Mononuclear cell (primary cell): Measurements from ENCODE around the gene FABP3. TPM values are rescaled to one million over a fixed set of nuclear protein-coding genes. Genes with fewer than 3 reads are reported as not detected.
"Not testable (repeated sequence)": the region's sequence is repeated elsewhere in the genome, so short reads cannot be mapped to it uniquely, and the experiment has no call there.

Experiments
- H3K27me3 ChIP-seq: 2 replicates; pipeline ENCODE4 v1.6.0; 2011; ENCODE audit warnings: low read length, control low read depth; ENCODE audit not compliant: insufficient read depth
- H3K4me1 ChIP-seq: 2 replicates; pipeline ENCODE4 v1.5.1; 2011; ENCODE audit warnings: mild to moderate bottlenecking, low read length, control low read depth; ENCODE audit not compliant: insufficient read depth
- H3K4me3 ChIP-seq: 2 replicates; pipeline ENCODE4 v1.5.1; 2011; ENCODE audit warnings: mild to moderate bottlenecking, low read length, moderate library complexity
- H3K9me3 ChIP-seq: 2 replicates; pipeline ENCODE4 v1.5.1; 2011; ENCODE audit warnings: low read depth, mild to moderate bottlenecking, control low read depth, low read length
- total RNA-seq: library from RNA; depleted of rRNA; stranded (reverse); fragments of >200 nt; gene quantifications from one replicate; pipeline ENCODE4 v1.2.3, GENCODE V29; 2012

FABP3 gene
- total RNA-seq, 1 donor, result not detected

- H3K27me3 ChIP-seq, H3K4me3 ChIP-seq, H3K9me3 ChIP-seq, H3K4me1 ChIP-seq: not testable (repeated sequence)
Measured at GRCh38 chr1:31386576-31387243, 13.8 kb upstream of the FABP3 start.

DNA sequence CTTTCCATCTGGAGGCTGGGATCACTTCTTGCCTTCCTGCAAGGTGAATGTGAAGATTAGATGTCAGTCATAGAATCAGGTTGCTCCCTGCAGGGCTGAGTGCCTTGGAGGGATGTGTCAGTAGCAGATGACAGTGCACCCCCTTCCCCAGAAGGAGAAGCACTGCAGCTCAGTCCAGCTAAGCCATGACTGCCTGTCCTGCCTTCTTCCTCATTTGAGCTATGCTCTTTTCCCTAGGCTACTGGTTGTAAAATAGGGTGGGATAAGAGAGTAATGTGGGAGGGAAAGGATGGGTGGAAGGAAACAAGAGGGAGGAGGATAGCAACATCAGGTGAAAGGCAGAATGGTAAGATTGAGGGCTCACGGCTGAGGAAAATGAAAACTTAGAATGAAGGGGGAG, 11.1 kb upstream of the FABP3 start:
- H3K9me3 ChIP-seq, result no peaks in the 10 kb centered on the region
- H3K27me3 ChIP-seq, result no peaks in the 10 kb centered on the region
- no peaks in the 10 kb centered on the region for H3K4me1 ChIP-seq
- H3K4me3 ChIP-seq, result no peak overlapping the region

- H3K4me3 ChIP-seq, result no peak overlapping the region
- H3K9me3 ChIP-seq, result no peaks in the 10 kb centered on the region
- no peaks in the 10 kb centered on the region for H3K4me1 ChIP-seq
- no peaks in the 10 kb centered on the region for H3K27me3 ChIP-seq
Measured at GRCh38 chr1:31382379-31382989, 9.6 kb upstream of the FABP3 start.

- no peaks in the 10 kb centered on the region for H3K27me3 ChIP-seq
- no peaks in the 10 kb centered on the region for H3K9me3 ChIP-seq
- no peak overlapping the region for H3K4me3 ChIP-seq
Measured at GRCh38 chr1:31381394-31382294, 8.8 kb upstream of the FABP3 start.

DNA sequence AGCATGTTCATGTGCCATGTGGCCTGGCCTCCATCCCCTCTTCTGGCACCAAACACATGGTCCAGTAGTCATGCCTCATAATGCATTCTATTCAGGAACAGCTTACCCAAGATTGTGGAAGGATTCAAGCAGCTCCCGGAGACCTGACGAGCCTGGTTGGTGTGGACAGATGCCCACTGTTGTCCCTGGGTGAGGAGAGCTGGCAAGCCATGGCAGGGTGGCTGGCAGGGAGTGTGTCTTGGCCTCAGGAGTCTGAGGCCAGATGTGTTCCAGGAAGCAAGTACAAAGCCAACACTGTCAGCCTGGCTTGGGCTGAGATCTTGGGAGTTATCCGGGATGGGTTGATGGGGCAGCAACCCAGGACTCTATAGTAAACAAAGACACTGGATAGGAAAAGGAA, 7.3 kb upstream of the FABP3 start:
- Histone ChIP-seq H3K9me3 (no peaks in the 10 kb centered on the region), H3K27me3 (no peaks in the 10 kb centered on the region), H3K4me3 (no peak overlapping the region), H3K4me1 (no peaks in the 10 kb centered on the region)

More at GRCh38 chr1:31381394-31382294, 8.8 kb upstream of the FABP3 start:
- no peaks in the 10 kb centered on the region for H3K4me1 ChIP-seq

GRCh38 chr1:31378001-31378400, 5.1 kb upstream of the FABP3 start:
- Histone ChIP-seq H3K4me3 (no peak overlapping the region), H3K9me3 (no peaks in the 10 kb centered on the region), H3K4me1 (peaks cover 5% of the 10 kb centered on the region), H3K27me3 (no peaks in the 10 kb centered on the region)

GRCh38 chr1:31377364-31377863, 4.5 kb upstream of the FABP3 start:
- Histone ChIP-seq H3K9me3 (no peaks in the 10 kb centered on the region), H3K4me3 (no peak overlapping the region), H3K27me3 (no peaks in the 10 kb centered on the region), H3K4me1 (peaks cover 11% of the 10 kb centered on the region)

GRCh38 chr1:31376375-31377134, 3.7 kb upstream of the FABP3 start:
- H3K27me3 ChIP-seq, result no peaks in the 10 kb centered on the region
- H3K4me3 ChIP-seq, result no peak overlapping the region
- H3K9me3 ChIP-seq, result no peaks in the 10 kb centered on the region

DNA sequence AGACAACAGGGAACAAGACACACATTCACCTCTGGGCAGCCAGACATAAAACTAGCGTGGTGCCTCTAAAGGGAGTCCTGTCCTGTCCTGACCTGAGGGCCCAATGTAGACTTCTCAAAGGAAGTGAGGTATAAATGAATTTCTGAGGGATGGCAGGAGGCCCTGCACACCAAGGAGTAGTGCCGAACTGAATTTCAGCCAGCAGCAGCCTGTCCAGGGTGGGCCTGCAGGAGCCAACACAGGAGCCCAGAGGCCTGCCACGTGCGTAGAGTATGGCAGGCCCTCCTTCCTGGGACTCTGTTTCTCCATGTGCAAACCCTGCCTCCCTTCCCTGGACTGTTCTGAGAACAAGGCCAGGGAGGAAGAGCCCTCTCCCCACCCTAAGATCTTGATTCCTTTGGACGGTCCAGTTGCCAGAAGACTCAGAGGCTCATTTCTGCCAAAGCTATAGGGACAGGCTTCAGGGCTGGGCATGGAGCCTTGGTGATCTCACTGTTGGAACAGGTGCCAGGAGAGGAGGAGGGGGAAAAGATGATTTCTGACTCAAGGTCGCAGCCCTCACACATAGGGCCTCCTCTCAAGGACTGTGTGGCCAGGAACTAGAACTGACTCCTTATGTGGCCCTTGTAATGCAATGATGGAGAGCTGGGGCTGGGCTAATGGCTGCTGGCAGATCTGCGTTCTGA, 1.8 kb upstream of the FABP3 start:
- no peaks in the 10 kb centered on the region for H3K27me3 ChIP-seq
- no peak overlapping the region for H3K4me3 ChIP-seq
- H3K4me1 ChIP-seq, result peaks cover 11% of the 10 kb centered on the region
- H3K9me3 ChIP-seq, result no peaks in the 10 kb centered on the region

More at GRCh38 chr1:31376375-31377134, 3.7 kb upstream of the FABP3 start:
- peaks cover 11% of the 10 kb centered on the region for H3K4me1 ChIP-seq

- Histone ChIP-seq H3K4me1 (peaks cover 11% of the 10 kb centered on the region), H3K27me3 (no peaks in the 10 kb centered on the region), H3K4me3 (no peak overlapping the region), H3K9me3 (no peaks in the 10 kb centered on the region)
Measured at GRCh38 chr1:31373897-31374486, 1.1 kb upstream of the FABP3 start.

GRCh38 chr1:31372751-31373055, 173 bp downstream of the FABP3 start:
- H3K9me3 ChIP-seq, result no peaks in the 10 kb centered on the region
- H3K27me3 ChIP-seq, result no peaks in the 10 kb centered on the region
- H3K4me3 ChIP-seq, result no peak overlapping the region
- H3K4me1 ChIP-seq, result peaks cover 11% of the 10 kb centered on the region

DNA sequence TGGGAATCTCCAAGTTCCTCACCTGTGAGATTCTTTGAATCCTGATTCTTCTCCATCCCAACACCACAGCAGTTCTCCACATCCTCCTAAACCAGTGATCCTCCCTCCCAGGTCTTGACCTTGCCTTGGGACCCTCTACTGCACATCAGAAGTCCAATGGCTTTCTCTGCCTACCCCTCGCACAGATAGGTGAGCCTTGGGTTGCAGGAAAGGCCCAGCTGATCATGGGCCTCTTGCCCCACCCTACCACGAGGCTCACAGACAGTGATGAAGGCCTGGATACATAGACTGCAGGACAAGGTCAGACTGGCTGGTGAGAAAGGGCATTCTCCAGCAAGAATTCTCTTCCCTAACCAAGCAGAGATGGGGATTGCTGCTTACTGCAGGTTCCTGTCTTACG, 825 bp downstream of the FABP3 start:
- H3K9me3 ChIP-seq, result no peaks in the 10 kb centered on the region
- H3K27me3 ChIP-seq, result no peaks in the 10 kb centered on the region
- H3K4me3 ChIP-seq, result no peak overlapping the region
- H3K4me1 ChIP-seq, result peaks cover 11% of the 10 kb centered on the region

DNA sequence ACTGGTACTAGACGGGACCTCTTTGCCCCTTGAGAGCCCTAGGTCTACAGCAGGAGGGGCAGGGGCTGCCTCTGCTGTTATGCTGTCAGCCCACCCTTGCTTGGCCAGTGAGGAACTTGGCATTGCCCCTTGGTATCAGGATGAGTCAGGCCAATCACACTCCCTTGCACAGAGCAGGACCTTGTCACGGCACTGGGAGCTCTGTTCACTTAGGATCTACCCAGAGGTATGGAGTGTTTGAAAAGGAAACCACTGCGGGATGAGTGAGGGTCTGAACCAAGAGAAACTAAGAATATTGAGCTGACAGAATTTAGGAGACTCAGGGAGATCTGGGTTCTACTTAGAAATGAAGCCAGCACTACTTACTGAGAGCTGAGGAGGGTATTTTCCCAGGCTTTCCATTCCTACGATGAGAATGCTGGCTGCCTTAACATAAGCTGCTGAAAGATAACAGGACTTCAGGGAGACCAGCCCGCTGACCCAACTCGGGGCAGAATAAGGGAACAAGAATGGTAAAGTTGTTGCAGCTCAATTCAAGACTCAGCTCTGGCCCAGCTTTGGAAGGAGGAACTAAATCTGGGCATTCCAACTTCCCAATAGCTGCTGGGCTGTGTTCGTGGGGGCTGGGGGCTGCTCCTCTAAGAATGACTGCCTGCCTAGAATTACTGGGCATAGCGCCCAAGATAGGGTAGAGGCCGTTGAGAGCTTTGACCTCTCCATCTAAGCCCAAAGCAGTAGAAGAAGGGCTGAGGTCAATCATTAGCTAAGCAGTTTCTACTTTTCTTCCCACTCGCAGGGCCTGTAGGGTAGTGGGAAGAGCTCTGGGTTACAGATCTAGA, 1.5 kb downstream of the FABP3 start:
- peaks cover 11% of the 10 kb centered on the region for H3K4me1 ChIP-seq
- H3K27me3 ChIP-seq, result no peaks in the 10 kb centered on the region
- no peaks in the 10 kb centered on the region for H3K9me3 ChIP-seq

More for the DNA sequence above, 1.5 kb downstream of the FABP3 start:
- H3K4me3 ChIP-seq, result no peak overlapping the region
